NCI-H460 (cell line): ENCODE data around the gene HNRNPF. TPM values are rescaled to one million over a fixed set of nuclear protein-coding genes. Genes with fewer than 3 reads are reported as not detected.
"Not testable (repeated sequence)": the region's sequence is repeated elsewhere in the genome, so short reads cannot be mapped to it uniquely, and the experiment has no call there.

Source experiments
- DNase-seq: peaks from one replicate; pipeline ENCODE4 v3.0.0-alpha.2; 2016; ENCODE audit warnings: low read depth; ENCODE audit errors: extremely low read depth
- total RNA-seq: library from RNA; depleted of rRNA; stranded (reverse); fragments of >200 nt; shearing (Covaris generic); gene quantifications from 2 replicates; pipeline ENCODE4 v1.2.3, GENCODE V29; 2014

HNRNPF gene
- total RNA-seq, 1 experiment from 2014 or later = 256 TPM

DNA sequence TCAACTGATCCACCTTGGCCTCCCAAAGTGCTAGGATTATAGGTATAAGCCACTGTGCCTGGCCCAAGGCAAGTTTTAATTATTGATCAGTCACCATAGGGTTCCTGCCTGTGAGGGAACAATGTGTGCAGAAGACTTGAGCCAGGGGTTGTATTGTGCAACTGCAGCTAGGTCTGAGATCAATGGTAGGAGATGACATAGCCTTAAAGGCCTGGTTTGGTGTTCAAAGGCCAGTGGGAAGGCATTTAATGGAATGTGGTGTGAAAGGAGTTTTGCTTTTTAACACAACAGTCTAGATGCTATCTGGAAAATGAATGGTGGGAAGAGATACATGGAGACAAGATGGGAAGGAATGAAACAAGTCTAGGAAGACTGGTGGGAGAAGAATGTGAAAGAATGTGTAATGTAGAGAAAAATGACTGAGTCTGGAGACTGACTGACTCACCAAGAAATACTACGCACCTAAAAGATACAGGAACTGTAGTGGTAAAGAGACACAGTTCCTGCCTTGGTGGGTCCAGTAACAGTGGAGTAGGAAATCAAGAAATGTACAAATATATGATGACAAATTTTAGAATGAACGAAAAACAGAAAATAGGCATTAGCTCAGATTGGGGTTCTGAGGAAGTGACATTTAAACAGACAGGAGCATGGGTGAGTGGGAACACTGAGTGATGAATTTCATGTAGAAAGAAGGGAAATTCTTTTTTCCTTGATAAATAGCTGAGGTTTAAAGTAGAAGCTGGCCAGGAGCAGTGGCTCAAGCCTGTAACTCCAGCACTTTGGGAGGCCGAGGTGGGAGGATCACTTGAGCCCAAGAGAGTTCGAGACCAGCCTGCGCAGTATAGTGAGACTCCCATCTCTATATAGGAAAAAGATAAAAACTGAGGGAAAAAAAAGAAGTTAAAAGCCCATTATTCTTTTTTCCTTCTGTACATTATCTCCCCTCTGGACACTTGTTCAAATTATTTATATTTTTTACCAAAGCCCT, 9.4 kb downstream of the HNRNPF start:
- no peak for DNase-seq

DNA sequence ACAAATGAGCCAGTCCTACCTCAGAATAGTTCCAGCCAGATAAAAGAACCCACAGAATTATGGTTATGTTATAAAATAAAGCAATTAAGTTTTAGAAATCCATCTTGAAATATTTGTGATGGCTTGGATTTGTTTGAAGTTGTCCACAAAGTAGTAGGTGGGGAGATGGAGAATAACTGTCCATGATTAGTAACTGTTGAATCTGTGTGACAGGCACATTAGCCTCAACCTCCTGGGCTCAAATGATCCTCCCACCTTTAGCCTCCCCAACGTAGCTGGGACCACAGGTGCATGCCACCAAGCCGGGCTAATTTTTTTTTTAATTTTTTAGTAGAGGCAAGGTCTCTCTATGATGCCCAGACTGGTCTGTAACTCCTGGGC, 10.1 kb downstream of the HNRNPF start:
- no peak for DNase-seq

DNA sequence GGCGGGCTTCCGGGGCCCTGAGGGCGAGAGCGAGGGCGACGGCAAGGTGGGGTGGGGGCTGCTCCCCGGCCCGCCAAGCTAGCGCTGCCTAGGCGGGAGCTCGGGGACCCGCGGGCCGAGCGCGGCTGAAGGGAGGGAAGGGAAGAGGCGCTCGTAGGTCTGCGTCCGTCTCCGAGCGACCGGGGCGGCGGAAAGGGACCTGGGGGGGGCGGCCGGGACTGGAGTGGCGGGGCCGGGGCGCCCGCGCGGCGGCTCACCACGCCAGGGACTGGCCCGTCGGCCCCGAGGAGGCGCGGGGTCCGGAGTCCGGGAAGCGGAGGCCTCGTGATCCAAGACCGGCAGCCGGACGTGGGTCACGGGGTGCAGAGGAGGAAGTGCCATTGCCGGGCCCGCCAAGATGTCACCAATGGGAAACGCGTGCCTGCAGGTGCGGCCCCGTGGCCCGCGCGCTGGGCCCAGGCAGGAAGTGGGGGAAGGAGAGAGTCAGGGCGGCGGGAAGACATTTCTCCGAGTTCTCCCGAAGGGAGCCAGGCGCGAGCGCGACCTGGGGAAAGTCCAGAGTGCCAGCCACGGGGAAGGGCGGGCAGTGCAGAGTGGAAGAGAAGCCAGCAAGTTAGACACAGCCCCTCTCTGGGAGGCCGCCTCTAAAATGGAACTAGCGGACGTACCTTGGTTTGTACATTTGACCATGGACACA, 11.9 kb downstream of the HNRNPF start:
- DNase-seq = peak; percentile 88

DNA sequence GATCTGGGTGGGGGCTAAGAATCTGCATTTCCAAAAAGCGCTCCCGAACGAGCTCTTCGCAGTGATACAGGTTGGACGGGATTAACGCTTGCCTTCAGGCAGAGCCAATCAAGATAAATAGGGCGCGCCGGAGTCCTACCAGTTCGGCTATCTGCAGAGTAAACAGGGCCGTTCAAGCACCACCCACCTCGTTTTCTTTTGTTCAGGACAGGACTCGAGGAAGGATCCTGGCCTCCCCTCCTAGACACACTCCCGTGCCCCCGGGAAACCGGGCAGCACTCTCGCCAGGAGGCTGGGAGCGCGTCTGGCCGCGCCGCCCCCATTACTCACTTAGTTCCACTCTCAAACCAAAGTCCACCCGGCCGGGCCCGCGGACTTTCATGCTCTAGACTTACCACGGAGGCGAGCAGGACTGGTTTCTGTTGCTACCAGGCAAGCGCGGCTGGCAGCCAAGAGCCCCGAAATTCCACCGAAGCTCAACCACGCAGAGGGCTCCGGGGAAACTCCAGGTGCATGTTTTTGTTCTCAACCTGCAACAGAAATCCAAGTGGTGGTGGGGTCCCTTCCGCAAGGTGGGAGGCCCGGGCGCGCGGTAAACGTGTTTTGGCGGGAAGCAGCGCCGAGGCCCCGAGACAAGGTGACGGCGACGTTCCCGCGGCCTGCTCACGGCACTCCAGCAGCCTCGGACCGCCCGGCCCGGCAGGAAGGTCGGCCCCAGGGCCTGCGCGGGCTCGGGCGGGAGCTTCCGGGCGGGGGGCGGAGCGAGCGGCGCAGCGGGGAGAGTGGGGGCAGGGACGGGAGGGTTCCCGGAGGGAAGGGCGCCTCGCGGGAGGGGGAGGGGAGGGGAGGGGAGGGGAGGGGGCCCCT, 12.7 kb downstream of the HNRNPF start:
- DNase-seq = no peak

DNA sequence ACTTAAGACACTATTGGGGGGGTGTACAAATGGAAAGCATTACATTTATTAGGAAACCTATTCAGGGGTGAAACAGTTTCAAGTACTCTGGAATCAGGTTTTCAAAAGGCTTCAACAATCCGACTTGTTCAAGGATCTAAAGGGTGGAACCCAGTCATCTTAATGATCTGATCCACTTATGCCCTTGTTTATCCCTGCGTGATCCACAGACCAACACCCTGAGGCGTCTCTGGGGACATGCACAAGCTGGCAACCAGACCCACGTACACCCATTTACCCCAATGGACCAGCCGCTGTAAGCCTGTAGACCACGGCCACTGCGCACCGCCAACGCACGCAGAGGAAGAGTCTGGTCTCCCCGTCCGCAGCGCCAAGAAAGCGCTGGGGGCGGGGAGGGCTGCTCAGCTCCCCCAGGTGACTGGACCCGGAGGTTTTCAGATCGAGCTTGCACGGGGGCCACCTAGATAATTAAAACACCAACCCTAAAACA, 13.4 kb downstream of the HNRNPF start:
- no peak for DNase-seq

DNA sequence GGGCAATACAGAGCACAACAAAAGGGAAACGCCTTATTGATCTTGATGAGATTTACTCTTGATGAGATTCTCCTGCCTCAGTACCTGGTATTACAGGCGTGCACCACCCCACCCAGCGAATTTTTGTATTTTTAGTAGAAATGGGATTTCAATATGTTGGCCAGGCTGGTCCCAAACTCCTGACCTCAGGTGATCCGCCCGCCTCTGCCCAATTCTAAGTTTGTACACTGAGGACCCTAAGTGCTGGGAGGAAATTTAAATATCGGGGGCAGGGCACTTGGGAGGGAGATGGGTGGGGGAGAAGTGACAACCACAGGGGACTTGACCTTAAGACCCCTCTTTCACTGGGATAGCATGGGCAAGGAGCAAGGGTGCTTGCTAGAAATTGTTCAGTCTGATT, 14.1 kb downstream of the HNRNPF start:
- DNase-seq = no peak

DNA sequence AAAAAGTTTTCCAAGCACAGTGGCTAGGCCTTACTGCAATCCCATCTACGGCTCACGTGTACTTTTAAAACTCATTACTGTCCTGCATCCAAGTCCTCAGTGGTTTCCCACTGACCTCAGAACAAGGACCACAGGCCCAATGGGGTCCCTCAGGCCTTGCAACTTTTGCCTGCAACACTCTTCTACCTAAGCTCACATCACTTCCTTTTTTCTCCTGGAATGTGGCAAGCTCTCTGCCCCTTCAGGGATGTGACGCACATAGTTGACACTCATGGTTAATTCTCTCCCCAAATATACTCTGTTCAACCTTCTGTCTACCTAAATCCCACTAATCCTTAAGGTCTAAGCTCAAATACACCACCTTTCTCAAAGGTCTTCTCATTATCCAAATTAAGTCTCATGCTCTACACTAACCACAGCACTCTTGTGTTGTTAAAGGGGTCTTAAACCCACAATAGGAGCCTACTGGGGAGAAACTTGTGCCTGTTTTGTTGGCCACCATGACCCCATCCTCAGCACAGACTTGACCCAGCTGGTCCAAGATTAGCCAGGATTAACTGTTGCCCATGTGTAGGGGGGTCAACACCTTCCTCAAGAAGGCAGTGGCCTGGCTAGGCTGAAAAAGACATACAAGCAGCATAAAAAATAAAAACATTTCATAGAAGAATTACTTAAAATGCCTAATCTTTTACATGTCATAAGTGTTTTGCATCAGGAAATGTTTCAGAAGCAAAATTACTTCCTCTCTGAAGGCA, 15.2 kb downstream of the HNRNPF start:
- DNase-seq = no peak

DNA sequence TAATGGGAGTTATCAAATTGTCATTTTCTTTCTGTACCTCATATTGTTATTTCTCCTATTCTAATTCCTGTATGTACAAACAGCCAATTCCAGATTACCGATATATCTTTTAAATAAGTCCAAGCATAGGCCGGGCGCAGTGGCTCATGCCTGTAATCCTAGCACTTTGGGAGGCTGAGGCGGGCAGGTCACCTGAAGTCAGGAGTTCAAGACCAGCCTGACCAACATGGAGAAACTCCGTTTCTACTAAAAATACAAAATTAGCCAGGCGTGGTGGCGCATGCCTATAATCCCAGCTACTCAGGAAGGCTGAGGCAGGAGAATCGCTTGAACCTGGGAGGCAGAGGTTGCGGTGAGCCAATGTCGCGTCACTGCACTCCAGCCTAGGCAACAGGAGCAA, 15.8 kb downstream of the HNRNPF start:
- DNase-seq = not testable (repeated sequence)

DNA sequence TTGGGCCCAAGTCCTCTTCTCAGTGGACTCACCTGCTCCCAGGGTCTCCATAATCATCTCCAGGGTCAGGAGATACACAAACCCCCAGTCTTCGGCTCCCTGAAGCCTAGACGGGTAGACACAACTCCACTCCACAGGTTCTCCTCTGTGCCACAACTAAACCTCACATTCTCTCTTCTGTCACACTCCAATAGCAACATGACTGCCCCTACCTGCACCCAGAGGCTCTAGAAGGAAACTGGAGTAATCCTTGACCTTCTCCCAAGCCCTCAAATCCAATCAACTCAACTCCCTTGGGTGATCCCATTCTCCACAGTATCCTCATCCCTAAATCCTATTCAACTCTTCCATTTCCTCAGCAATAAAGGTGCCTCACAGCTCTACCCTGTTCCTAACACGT, 16.2 kb downstream of the HNRNPF start:
- no peak for DNase-seq

DNA sequence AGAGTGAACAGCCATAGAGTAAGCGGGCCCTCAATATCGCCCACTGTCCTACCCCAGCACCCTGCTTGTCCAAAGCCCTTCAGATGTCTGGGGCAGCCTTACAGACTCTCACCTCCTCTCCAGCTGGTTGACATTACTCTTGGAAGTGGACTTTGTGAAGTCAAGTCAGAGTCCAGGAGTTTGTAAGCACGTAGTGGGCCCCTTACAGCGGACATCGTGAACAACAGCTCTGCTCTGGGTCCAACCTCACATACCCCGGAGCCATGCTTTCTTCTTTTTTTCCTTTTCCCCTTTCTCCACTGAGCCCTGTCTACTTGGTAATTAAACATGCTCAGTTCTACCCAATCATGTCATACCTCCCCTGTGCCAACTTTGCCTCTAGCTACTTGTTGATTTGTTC, 17.5 kb downstream of the HNRNPF start:
- DNase-seq = no peak

DNA sequence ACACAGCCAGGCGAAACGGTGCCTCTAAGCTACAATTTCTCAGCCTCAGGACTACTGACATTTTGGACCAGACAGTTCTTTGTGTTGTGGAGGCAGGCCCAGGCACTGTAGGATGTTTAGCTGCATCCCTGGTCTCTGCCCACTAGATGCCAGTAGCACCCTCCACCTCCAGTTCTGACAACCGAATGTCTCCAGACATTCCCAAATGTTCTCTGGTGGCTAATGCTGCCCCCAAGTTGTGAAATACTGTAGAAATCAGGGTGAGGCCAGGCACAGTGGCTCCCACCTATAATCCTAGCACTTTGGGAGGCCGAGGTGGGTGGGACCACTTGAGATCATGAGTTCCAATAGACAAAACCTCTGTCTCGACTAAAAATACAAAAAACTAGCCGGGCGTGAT, 18.2 kb downstream of the HNRNPF start:
- peak; percentile 51 for DNase-seq

DNA sequence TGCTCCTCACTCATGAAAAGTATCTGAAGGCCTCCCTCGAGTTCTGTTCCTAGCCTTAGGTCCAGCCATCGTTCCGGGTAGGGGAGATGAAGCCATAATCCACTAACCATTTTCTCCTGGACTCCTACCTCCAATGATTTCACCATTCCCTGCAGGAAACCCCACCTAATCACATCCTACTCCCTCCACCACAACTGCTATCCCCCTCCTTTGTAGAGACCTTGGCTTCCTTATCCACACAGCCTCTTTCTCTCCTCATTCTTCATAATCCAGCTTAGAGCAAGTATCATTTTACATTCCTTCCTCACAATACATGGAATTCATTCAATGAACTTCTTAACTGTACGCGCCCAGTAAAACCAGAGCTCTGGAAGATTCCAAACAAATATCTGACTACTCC, 18.7 kb downstream of the HNRNPF start:
- DNase-seq = no peak

DNA sequence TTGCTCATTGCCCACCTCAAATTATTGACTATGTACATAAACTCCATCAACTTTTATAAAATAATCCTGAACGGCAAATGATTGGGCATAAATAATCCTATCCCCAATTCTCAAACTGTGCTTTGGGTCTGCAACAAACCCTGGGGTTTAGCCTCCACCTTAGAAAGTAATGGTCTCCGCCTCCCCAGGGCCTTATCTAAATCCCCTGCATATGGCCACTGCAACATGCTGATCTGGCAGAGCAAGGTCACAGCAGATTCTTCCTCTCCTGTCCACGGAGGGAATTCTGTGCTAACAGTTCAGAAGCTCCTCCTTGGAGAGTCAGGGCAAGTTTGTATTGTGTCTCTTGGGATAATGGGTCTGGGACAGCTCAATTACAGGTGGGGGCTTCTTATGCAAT, 19.1 kb downstream of the HNRNPF start:
- no peak for DNase-seq

DNA sequence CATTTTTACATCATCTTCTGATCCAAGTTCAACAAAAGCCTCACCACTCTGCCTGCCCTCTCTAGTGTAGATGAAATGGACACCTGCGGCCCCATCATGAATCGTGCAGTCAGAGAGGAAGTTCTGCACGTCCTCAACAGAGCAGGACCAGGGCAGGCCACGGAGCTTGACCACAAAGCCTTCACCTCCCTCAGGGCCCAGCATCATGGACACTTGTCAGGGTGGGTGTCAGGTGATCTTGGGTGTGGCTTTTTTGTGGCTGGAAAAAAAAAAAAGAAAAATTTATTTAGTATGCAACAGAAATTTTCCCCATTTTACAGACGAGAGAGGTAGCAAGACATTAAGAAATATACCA, 21.3 kb downstream of the HNRNPF start:
- DNase-seq = no peak

DNA sequence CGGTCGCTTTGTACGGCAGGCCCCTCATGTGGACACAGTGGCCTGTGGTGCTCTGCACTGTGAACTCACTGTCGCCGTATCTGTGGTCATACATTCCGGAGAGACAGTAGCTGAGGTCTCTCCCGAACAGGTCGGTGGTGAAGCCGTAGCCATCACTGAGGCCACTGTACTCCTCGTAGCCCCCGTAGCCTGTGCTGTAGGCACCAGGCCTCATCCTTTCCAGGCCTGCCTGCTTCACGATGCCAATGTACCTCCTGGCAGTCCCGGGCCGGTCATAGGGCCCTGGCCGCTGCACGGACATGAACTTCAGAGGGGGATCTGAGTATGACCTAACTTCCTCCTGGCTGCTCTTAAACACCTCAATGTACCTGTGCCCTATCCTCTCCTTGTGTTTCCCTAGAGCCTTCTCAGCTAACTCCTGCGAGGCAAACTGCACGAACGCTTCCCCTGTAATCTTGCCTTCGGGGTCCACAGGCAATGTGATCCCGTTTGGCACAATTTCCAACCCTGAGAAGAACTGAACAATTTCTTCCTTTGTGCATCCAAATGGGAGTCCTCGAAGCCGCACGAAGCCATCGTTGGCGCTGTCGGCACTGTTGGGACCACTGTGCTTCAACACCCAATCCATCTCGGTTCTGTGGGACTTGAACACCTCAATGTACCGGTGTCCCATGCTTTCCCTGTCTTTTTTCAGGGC, 21.9 kb downstream of the HNRNPF start:
- DNase-seq = no peak

DNA sequence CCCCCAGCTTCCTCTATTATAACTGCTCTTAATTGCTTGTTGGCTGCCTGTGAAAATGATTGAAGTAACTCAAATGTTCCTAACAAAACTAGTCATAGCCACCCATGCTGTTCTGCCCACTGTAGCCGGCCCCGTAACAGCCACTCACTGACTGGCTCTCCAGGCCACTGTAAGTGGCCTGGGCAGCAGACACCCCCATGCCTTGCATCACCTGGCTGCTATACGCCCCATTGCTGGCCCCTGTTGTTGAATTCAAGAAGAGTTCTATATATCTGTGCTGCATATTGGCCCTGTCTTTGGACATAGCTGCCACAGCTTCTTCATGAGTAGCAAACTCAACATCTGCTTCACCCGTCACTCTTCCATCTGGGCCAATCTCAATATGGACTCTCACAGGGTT, 22.4 kb downstream of the HNRNPF start:
- DNase-seq = no peak

DNA sequence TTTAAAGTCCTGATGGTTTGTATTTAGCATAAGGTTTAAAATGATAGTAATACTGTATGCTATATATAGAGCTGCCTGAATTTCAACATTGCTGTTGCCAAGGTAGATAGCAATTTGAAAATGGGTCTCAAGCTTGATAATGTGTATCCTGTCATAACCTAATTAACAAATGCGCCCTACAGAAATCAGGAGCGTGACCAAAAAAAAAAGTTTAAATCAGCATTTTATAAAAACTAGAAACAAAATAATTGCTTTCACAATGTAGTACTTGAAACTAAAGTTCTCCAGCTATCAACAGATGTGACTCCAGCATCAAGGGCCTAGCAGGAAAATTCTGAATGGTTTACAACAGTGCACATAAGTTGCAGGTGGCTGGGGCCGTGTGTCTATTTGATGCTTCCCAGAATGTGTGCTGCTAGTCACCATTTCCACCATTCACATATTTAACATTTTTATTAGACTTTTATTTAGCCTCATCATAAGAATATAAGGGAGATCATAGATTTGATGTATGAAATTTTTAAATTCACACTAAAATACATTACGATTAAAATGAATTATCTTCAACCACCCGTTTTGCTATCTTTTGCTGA, 23.5 kb downstream of the HNRNPF start:
- no peak for DNase-seq

DNA sequence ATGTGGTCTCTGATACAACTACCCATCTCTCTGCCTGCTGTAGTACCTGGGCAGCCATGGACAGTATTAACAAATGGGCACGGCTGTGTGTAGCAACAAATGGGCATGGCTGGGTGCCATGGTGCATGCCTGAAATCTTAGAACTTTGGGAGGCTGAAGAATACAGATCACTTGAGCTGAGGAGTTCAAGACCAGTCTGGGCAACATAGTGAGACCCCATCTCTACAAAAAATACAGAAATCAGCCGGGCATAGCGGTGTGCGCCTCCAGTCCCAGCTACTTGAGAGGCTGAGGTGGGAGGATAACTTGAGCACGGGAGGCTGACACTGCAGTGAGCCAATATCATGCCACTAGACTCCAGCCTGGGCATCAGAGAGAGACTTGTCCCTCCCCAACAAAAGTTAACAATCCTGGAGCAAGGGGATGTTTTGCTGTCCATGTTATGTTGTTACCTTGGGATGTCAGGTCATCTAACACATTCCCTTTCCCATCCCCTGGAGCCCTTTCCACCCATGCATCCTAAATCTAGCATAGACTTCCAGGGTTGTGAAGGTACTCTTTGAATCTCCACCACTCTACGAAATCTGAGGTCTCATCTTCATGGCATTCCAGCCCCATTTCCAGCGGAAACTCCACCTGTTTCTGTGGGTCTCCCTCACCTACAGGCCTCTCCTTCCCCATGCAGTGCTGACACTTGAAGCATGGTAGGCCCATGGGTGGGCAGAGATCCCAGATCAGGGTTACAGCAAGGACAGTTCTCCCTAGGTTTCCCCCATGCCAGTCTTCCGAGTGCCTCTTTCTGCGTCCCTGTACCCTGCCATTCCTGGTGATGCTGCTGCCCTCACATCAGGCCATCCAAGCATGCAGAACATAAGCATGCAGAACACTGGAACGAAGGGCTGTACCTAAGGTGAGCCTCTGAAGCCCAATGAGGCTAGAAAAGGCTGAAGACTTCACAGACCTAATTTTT, 24.4 kb downstream of the HNRNPF start:
- no peak for DNase-seq
